ENCODE results near the gene RASAL2. TPM values are rescaled to one million over a fixed set of nuclear protein-coding genes. Genes with fewer than 3 reads are reported as not detected.

The RASAL2 gene
- total RNA-seq, 1 experiment from 2014 or later, result 36.8 TPM

GRCh38 chr1:178361847-178362246 lies 267.9 kb downstream of the RASAL2 start:
- Mint-ChIP-seq H3K4me3 (ENCODE audit: unreplicated experiment) (no peak overlapping the region), H3K4me1 (ENCODE audit: low read depth, unreplicated experiment) (peaks cover 4% of the 10 kb centered on the region), H3K9me3 (ENCODE audit: unreplicated experiment) (peaks cover 10% of the 10 kb centered on the region), H3K27me3 (ENCODE audit: insufficient read depth, unreplicated experiment) (no peaks in the 10 kb centered on the region), H3K36me3 (ENCODE audit: insufficient read depth, unreplicated experiment) (no peaks in the 10 kb centered on the region), H3K27ac (ENCODE audit: unreplicated experiment) (no peak overlapping the region)
- Histone ChIP-seq H3K4me1 (peaks cover 19% of the 10 kb centered on the region), H3K36me3 (ENCODE audit: control insufficient read depth, insufficient read depth, low read length) (no peaks in the 10 kb centered on the region), H3K27me3 (replicated peaks; ENCODE audit: control insufficient read depth, insufficient read depth, low read length) (no peaks in the 10 kb centered on the region), H3K9me3 (no peaks in the 10 kb centered on the region; the same call in 1 of the 2 replicates), H3K4me3 (ENCODE audit: low read depth, low read length) (no peak overlapping the region)
- BruUV-seq (replicated peaks), result no TSS peak
- DNase-seq, result no peak
- CTCF ChIA-PET, result no interaction called here
- intact Hi-C loops (cut with micrococcal nuclease; ENCODE audit: unreplicated experiment), result no loop called here
- POLR2A ChIA-PET, result no interaction called here
- no peak for TF ChIP-seq CTCF (IDR thresholded peaks at IDR 0.05; ENCODE audit: insufficient read depth in 1 of 2, low read depth in 1 of 2, low read length in 1 of 2, severe bottlenecking in 1 of 2, unreplicated experiment in 1 of 2)

- Mint-ChIP-seq H3K27ac (ENCODE audit: unreplicated experiment) (peak overlapping the region; percentile 19), H3K36me3 (ENCODE audit: insufficient read depth, unreplicated experiment) (no peaks in the 10 kb centered on the region), H3K27me3 (ENCODE audit: insufficient read depth, unreplicated experiment) (no peaks in the 10 kb centered on the region), H3K9me3 (ENCODE audit: unreplicated experiment) (peaks cover 10% of the 10 kb centered on the region), H3K4me3 (ENCODE audit: unreplicated experiment) (no peak overlapping the region), H3K4me1 (ENCODE audit: low read depth, unreplicated experiment) (peaks cover 4% of the 10 kb centered on the region)
- Histone ChIP-seq H3K9me3 (no peaks in the 10 kb centered on the region; the same call in 1 of the 2 replicates), H3K4me3 (ENCODE audit: low read depth, low read length) (no peak overlapping the region), H3K27me3 (replicated peaks; ENCODE audit: control insufficient read depth, insufficient read depth, low read length) (no peaks in the 10 kb centered on the region), H3K36me3 (ENCODE audit: control insufficient read depth, insufficient read depth, low read length) (no peaks in the 10 kb centered on the region), H3K4me1 (peaks cover 19% of the 10 kb centered on the region)
- BruUV-seq (replicated peaks), result no TSS peak
- intact Hi-C loops (cut with micrococcal nuclease; ENCODE audit: unreplicated experiment), result no loop called here
- ChIA-PET CTCF (no interaction called here), POLR2A (no interaction called here)
- no peak for TF ChIP-seq CTCF (IDR thresholded peaks at IDR 0.05; ENCODE audit: insufficient read depth in 1 of 2, low read depth in 1 of 2, low read length in 1 of 2, severe bottlenecking in 1 of 2, unreplicated experiment in 1 of 2)
- no peak for DNase-seq
Measured at GRCh38 chr1:178362747-178363146, 268.8 kb downstream of the RASAL2 start.

GRCh38 chr1:178364782-178365181 lies 270.9 kb downstream of the RASAL2 start:
- Mint-ChIP-seq H3K4me3 (ENCODE audit: unreplicated experiment) (no peak overlapping the region), H3K9me3 (ENCODE audit: unreplicated experiment) (peaks cover 10% of the 10 kb centered on the region), H3K27me3 (ENCODE audit: insufficient read depth, unreplicated experiment) (no peaks in the 10 kb centered on the region), H3K36me3 (ENCODE audit: insufficient read depth, unreplicated experiment) (peaks cover under 1% of the 10 kb centered on the region), H3K27ac (ENCODE audit: unreplicated experiment) (no peak overlapping the region), H3K4me1 (ENCODE audit: low read depth, unreplicated experiment) (peaks cover 4% of the 10 kb centered on the region)
- Histone ChIP-seq H3K36me3 (ENCODE audit: control insufficient read depth, insufficient read depth, low read length) (no peaks in the 10 kb centered on the region), H3K4me1 (peaks cover 19% of the 10 kb centered on the region), H3K27me3 (replicated peaks; ENCODE audit: control insufficient read depth, insufficient read depth, low read length) (no peaks in the 10 kb centered on the region), H3K4me3 (ENCODE audit: low read depth, low read length) (no peak overlapping the region), H3K9me3 (no peaks in the 10 kb centered on the region; the same call in 1 of the 2 replicates)
- POLR2A ChIA-PET, result no interaction called here
- no TSS peak for BruUV-seq (replicated peaks)
- DNase-seq, result no peak
- no peak for TF ChIP-seq CTCF (IDR thresholded peaks at IDR 0.05; ENCODE audit: insufficient read depth in 1 of 2, low read depth in 1 of 2, low read length in 1 of 2, severe bottlenecking in 1 of 2, unreplicated experiment in 1 of 2)
- intact Hi-C loops (cut with micrococcal nuclease; ENCODE audit: unreplicated experiment), result no loop called here
- CTCF ChIA-PET, result interaction anchor here (0.9 to 1.1 kb wide), 3 partner anchors 19 to 65 kb away, joined by 3 to 8 read pairs (median 6); no protein-coding TSS in a partner anchor
